Lower lobe of right lung (tissue), 2 donors: ENCODE data around the gene ID1. TPM values are rescaled to one million over a fixed set of nuclear protein-coding genes. Genes with fewer than 3 reads are reported as not detected.
"Not testable (repeated sequence)": the region's sequence is repeated elsewhere in the genome, so short reads cannot be mapped to it uniquely, and the experiment has no call there.

Experiments used
- ATAC-seq, 2 donors: fragments of 200-7000 bp; cut with Tn5 transposase; one replicate each; pipeline ENCODE4 v1.9.1; 2020 to 2022; ENCODE audit warnings: mild to moderate bottlenecking in 2 of 2, moderate library complexity in 2 of 2
- DNase-seq: peaks from one replicate; pipeline ENCODE4 v3.0.0-alpha.2; 2020
- H3K27ac ChIP-seq: fragments of 200-600 bp; one replicate; pipeline ENCODE4 v1.8.0; 2022
- H3K27me3 ChIP-seq: fragments of 200-600 bp; one replicate; pipeline ENCODE4 v1.8.0; 2022; ENCODE audit warnings: low read depth
- H3K36me3 ChIP-seq: fragments of 200-600 bp; one replicate; pipeline ENCODE4 v1.8.0; 2022; ENCODE audit warnings: mild to moderate bottlenecking
- H3K4me1 ChIP-seq: fragments of 200-600 bp; one replicate; pipeline ENCODE4 v1.8.0; 2022
- H3K4me3 ChIP-seq: fragments of 200-600 bp; one replicate; pipeline ENCODE4 v1.8.0; 2022; ENCODE audit warnings: mild to moderate bottlenecking
- H3K9me3 ChIP-seq: fragments of 200-600 bp; one replicate; pipeline ENCODE4 v1.8.0; 2022
- CTCF ChIP-seq: fragments of 200-600 bp; IDR thresholded peaks from one replicate; pipeline ENCODE4 v1.8.0; 2022; ENCODE audit warnings: antibody characterized with exemption, mild to moderate bottlenecking
- intact Hi-C: fragments of 100-400 bp; cut with DNase I; formaldehyde crosslinking; loops from one replicate; pipeline ENCODE4 v1.11.0; 2022
- total RNA-seq: library from RNA; stranded (reverse); fragmentation: NEBNext Ultra II Directional; extraction: Animal tissue kit (Norgen Biotek cat#: 25700); gene quantifications from one replicate; pipeline ENCODE4 v1.2.1, GENCODE V29; 2021
- donor health status: DM: no; HTN: yes; CAD: no; lungs with severe emphysema.

ID1 gene
- total RNA-seq, 1 donor from 2014 or later: 196 TPM

DNA sequence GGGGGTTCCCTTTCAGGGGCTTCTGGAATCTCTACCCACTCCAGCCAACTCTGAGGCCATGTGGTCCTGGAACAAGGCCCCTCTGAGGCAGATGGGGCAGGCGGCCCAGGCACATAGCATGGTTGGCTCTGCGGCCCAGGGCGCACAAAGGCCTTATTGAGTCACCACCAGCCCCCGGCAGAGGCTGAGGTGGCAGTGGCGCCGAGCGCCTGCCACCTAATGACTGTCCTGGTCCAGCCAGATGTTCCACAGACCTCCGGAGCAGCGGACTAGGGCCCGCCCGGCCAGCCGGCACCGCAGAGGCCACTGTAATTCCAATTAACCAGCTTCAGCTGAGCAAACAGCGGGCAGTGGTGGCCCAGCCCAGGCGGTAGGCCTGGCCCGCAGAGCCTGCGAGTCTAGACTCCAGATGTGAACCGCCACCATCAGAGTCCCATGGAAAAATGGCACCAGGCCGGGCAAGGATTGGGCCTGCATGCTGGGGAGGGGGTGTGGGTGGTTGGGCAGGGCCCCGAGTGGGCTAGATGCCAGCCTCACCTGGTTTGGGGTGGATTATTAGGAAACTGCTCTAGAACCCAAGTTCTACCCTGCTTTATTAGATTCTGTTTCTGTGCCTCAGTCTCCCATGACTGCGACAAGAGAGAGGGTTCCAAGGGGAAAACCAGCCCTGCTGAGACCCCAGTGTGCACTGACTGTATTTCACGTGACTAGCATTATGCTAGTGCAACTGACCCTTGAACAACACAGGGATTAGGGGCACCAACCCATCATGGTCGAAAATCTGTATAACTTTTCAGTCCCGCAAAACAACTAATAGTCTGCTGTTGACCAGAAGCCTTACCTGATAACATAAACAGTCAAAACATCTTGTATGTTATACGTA is 34.1 kb upstream of the ID1 start:
- no peaks in the 10 kb centered on the region for H3K27me3 ChIP-seq
- ATAC-seq (no peak), DNase-seq (no peak)
- H3K27ac ChIP-seq: peak overlapping the region; percentile 92
- peaks cover 41% of the 10 kb centered on the region for H3K36me3 ChIP-seq
- no peak overlapping the region for H3K4me3 ChIP-seq
- no peaks in the 10 kb centered on the region for H3K9me3 ChIP-seq
- TF ChIP-seq CTCF: no peak
- intact Hi-C loops: no loop called here
- H3K4me1 ChIP-seq: peaks cover 48% of the 10 kb centered on the region

- H3K4me3 ChIP-seq: peak overlapping the region; percentile 64
- no peak for DNase-seq
- H3K4me1 ChIP-seq: peaks cover 48% of the 10 kb centered on the region
- intact Hi-C loops: no loop called here
- H3K27me3 ChIP-seq: no peaks in the 10 kb centered on the region
- peaks cover 29% of the 10 kb centered on the region for H3K36me3 ChIP-seq
- peak; percentile 15 to 22 for ATAC-seq
- H3K27ac ChIP-seq: peak overlapping the region; percentile 92
- H3K9me3 ChIP-seq: no peaks in the 10 kb centered on the region
- TF ChIP-seq CTCF: no peak
Observed at GRCh38 chr20:31572042-31572700, 32.9 kb upstream of the ID1 start.

- Histone ChIP-seq H3K27ac (peak overlapping the region; percentile 92), H3K27me3 (no peaks in the 10 kb centered on the region), H3K4me1 (peaks cover 48% of the 10 kb centered on the region), H3K4me3 (peak overlapping the region; percentile 64), H3K36me3 (peaks cover 23% of the 10 kb centered on the region), H3K9me3 (no peaks in the 10 kb centered on the region)
- intact Hi-C loops: no loop called here
- TF ChIP-seq CTCF: no peak
- peak; percentile 95 for DNase-seq
- peak; percentile 91 to 95 for ATAC-seq
Observed at GRCh38 chr20:31572701-31573554, 32.2 kb upstream of the ID1 start.

GRCh38 chr20:31573555-31574321 is 31.4 kb upstream of the ID1 start:
- Histone ChIP-seq H3K27ac (peak overlapping the region; percentile 92), H3K4me1 (peaks cover 42% of the 10 kb centered on the region), H3K9me3 (no peaks in the 10 kb centered on the region), H3K4me3 (peak overlapping the region; percentile 64), H3K36me3 (peaks cover 15% of the 10 kb centered on the region), H3K27me3 (no peaks in the 10 kb centered on the region)
- no peak for TF ChIP-seq CTCF
- intact Hi-C loops: no loop called here
- DNase-seq (no peak), ATAC-seq (peak; percentile 0 to 23)

DNA sequence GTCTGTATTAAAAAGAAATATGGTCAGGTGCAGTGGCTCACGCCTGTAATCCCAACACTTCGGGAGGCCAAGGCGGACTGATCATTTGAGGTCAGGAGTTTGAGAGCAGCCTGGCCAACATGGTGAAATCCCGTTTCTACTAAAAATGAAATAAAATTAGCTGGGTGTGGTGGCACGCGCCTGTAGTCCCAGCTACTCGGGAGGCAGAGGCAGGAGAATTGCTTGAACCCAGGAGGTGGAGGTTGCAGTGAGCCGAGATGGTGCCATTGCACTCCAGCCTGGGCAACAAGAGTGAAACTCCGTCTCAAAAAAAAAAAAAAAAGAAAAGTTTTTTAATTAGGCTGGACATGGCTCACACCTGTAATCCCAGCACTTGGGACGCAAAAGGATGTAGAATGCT is 30.1 kb upstream of the ID1 start:
- H3K4me1 ChIP-seq: peaks cover 30% of the 10 kb centered on the region
- H3K27ac ChIP-seq, DNase-seq: not testable (repeated sequence)

More for the DNA sequence above, 30.1 kb upstream of the ID1 start:
- ATAC-seq, H3K9me3 ChIP-seq, H3K36me3 ChIP-seq, H3K27me3 ChIP-seq, intact Hi-C loops, H3K4me3 ChIP-seq: not testable (repeated sequence)
